ENCODE results near the gene DOK5. TPM values are rescaled to one million over a fixed set of nuclear protein-coding genes. Genes with fewer than 3 reads are reported as not detected.

The DOK5 gene
- polyA plus RNA-seq, 1 of the 3 experiments (the other 2 are of a cell fraction), result 12.4 TPM

GRCh38 chr20:54631059-54631458, 155.7 kb downstream of the DOK5 start:
- H3K4me2 ChIP-seq, result no peak overlapping the region
- H3K4me3 ChIP-seq (ENCODE audit: low read depth in 2 of 2, low read length in 1 of 2), result no peak overlapping the region
- ChIA-PET POLR2A (no interaction called here), CTCF (no interaction called here)
- H3K27ac ChIP-seq (ENCODE audit: low read depth in 2 of 2, low read length in 1 of 2), result no peak overlapping the region
- H3K9me3 ChIP-seq, result no peaks in the 10 kb centered on the region
- WGBS (ENCODE audit: low lambda C conversion rate), result 59% methylated on average over 3 of the region's 3 CpGs
- no peaks in the 10 kb centered on the region for H4K20me1 ChIP-seq (ENCODE audit: insufficient read depth)
- no peak overlapping the region for H2AFZ ChIP-seq (ENCODE audit: low read depth)
- H3K9ac ChIP-seq, result no peak overlapping the region
- no peaks in the 10 kb centered on the region for H3K27me3 ChIP-seq (ENCODE audit: insufficient read depth)
- no peaks in the 10 kb centered on the region for H3K4me1 ChIP-seq (ENCODE audit: control insufficient read depth in 1 of 2, insufficient read depth in 2 of 2, low read depth in 1 of 2, low read length in 1 of 2)
- no peaks in the 10 kb centered on the region for H3K36me3 ChIP-seq (replicated peaks in 1 of 2; ENCODE audit: control insufficient read depth in 1 of 2, insufficient read depth in 2 of 2, low read length in 1 of 2)
- H3K9me2 ChIP-seq, result no peaks in the 10 kb centered on the region
- no peaks in the 10 kb centered on the region for H3K79me2 ChIP-seq (ENCODE audit: insufficient read depth)
- H3F3A ChIP-seq (replicated peaks; ENCODE audit: insufficient read depth), result no peaks in the 10 kb centered on the region
- DNase-seq, result no peak
- TF ChIP-seq NRF1 (IDR thresholded peaks at IDR 0.05; ENCODE audit: low read depth, low read length) (no peak), RAD21 (IDR thresholded peaks at IDR 0.05; ENCODE audit: low read length) (no peak), MAX (IDR thresholded peaks at IDR 0.05; ENCODE audit: low read depth) (no peak), TCF12 (IDR thresholded peaks at IDR 0.05) (no peak), RXRA (IDR thresholded peaks at IDR 0.05; ENCODE audit: borderline replicate concordance, low read depth) (no peak), TAF1 (IDR thresholded peaks at IDR 0.05; ENCODE audit: borderline replicate concordance, low read depth, low read length) (no peak), REST (IDR thresholded peaks at IDR 0.05; ENCODE audit: low read depth, low read length) (no peak), TEAD4 (IDR thresholded peaks at IDR 0.05; ENCODE audit: borderline replicate concordance, insufficient read depth) (no peak), JUND (IDR thresholded peaks at IDR 0.05) (no peak), POLR2AphosphoS5 (IDR thresholded peaks at IDR 0.05; ENCODE audit: low read depth, low read length) (no peak), MXI1 (IDR thresholded peaks at IDR 0.05; ENCODE audit: low read depth, low read length) (no peak), NFIC (IDR thresholded peaks at IDR 0.05; ENCODE audit: borderline replicate concordance) (no peak), FOXJ3 (CRISPR knock-in tag; IDR thresholded peaks at IDR 0.05) (no peak), SMC3 (IDR thresholded peaks at IDR 0.05; ENCODE audit: low read depth, low read length) (no peak), FOXM1 (IDR thresholded peaks at IDR 0.05; ENCODE audit: low read depth) (no peak), RFX5 (IDR thresholded peaks at IDR 0.05; ENCODE audit: low read length) (no peak)
- TF ChIP-seq, protein P1, sequence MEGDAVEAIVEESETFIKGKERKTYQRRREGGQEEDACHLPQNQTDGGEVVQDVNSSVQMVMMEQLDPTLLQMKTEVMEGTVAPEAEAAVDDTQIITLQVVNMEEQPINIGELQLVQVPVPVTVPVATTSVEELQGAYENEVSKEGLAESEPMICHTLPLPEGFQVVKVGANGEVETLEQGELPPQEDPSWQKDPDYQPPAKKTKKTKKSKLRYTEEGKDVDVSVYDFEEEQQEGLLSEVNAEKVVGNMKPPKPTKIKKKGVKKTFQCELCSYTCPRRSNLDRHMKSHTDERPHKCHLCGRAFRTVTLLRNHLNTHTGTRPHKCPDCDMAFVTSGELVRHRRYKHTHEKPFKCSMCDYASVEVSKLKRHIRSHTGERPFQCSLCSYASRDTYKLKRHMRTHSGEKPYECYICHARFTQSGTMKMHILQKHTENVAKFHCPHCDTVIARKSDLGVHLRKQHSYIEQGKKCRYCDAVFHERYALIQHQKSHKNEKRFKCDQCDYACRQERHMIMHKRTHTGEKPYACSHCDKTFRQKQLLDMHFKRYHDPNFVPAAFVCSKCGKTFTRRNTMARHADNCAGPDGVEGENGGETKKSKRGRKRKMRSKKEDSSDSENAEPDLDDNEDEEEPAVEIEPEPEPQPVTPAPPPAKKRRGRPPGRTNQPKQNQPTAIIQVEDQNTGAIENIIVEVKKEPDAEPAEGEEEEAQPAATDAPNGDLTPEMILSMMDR (IDR thresholded peaks at IDR 0.05), result no peak
